Panc1 (cell line): ENCODE data around the gene TMEM131L.

ENCODE experiments used
- CTCF ChIP-seq: fragments of 450-650 bp; IDR thresholded peaks from 2 replicates; pipeline ENCODE4 v1.5.1; 2017; ENCODE audit warnings: mild to moderate bottlenecking
- REST ChIP-seq, 2 experiments: IDR thresholded peaks; 2 replicates each; pipeline ENCODE4 v1.6.1; 2011 to 2012; ENCODE audit warnings: low read depth in 2 of 2, control low read depth in 1 of 2, low read length in 1 of 2, mild to moderate bottlenecking in 1 of 2, moderate library complexity in 1 of 2; ENCODE audit not compliant: insufficient read depth in 1 of 2
- SIN3A ChIP-seq: IDR thresholded peaks from 2 replicates; pipeline ENCODE4 v1.6.1; 2012; ENCODE audit warnings: low read depth, mild to moderate bottlenecking, low read length, moderate library complexity, borderline replicate concordance; ENCODE audit not compliant: insufficient read depth

- TF ChIP-seq CTCF (no peak), REST (IDR thresholded peaks at IDR 0.05; ENCODE audit: insufficient read depth in 1 of 2, low read depth in 2 of 2, low read length in 1 of 2) (no peak), SIN3A (no peak)
Measured at GRCh38 chr4:153572609-153573008, 106.4 kb downstream of the TMEM131L start.
